Thoracic aorta (tissue), 2 donors: ENCODE results near the gene TMC2. TPM values are rescaled to one million over a fixed set of nuclear protein-coding genes. Genes with fewer than 3 reads are reported as not detected.

Source experiments
- ATAC-seq: fragments of 150-250 bp; one replicate; pipeline ENCODE4 v1.8.0; 2017; ENCODE audit warnings: low read depth; ENCODE audit not compliant: insufficient number of reproducible peaks, low FRiP score
- DNase-seq: peaks from one replicate; pipeline ENCODE4 v3.0.0-alpha.2; 2020; ENCODE audit warnings: low spot score
- H3K27ac ChIP-seq, 2 donors: fragments of 200-600 bp; sonication (generic); 1 replicate in 1 of 2; 2 replicates in 1 of 2; pipeline ENCODE4 v1.5.1; 2016; ENCODE audit warnings: mild to moderate bottlenecking in 2 of 2, moderate library complexity in 2 of 2
- H3K27me3 ChIP-seq: fragments of 200-600 bp; sonication (generic); replicated peaks from 2 replicates; pipeline ENCODE4 v1.6.0; 2016; ENCODE audit warnings: mild to moderate bottlenecking; ENCODE audit not compliant: insufficient read depth
- H3K36me3 ChIP-seq: fragments of 200-600 bp; sonication (generic); one replicate; pipeline ENCODE4 v1.5.1; 2016
- H3K4me1 ChIP-seq, 2 donors: fragments of 200-600 bp; sonication (generic); 1 replicate in 1 of 2; 2 replicates in 1 of 2; pipeline versions ENCODE4 v1.5.1 to v1.6.0; 2016; ENCODE audit warnings: low read depth in 2 of 2, mild to moderate bottlenecking in 1 of 2; ENCODE audit not compliant: control insufficient read depth in 1 of 2
- H3K4me3 ChIP-seq: fragments of 200-600 bp; sonication (generic); 2 replicates; pipeline ENCODE4 v1.5.1; 2016; ENCODE audit warnings: mild to moderate bottlenecking
- H3K9me3 ChIP-seq: fragments of 200-600 bp; sonication (generic); 2 replicates; pipeline ENCODE4 v1.5.1; 2016
- CTCF ChIP-seq: fragments of 200-600 bp; sonication (generic); IDR thresholded peaks from one replicate; pipeline ENCODE4 v1.5.1; 2019; ENCODE audit warnings: antibody characterized with exemption
- total RNA-seq, 2 donors: library from RNA; depleted of rRNA; stranded (reverse); fragments of >200 nt; gene quantifications; one replicate each; pipeline versions ENCODE4 v1.1.0 to v1.2.3, GENCODE V29; 2016

Gene TMC2
- total RNA-seq, 2 donors from 2014 or later = not detected

- no peaks in the 10 kb centered on the region for H3K9me3 ChIP-seq
- H3K36me3 ChIP-seq = no peaks in the 10 kb centered on the region
- H3K27ac ChIP-seq = no peak overlapping the region
- ATAC-seq = no peak
- TF ChIP-seq CTCF = no peak
- no peaks in the 10 kb centered on the region for H3K4me1 ChIP-seq
- no peak for DNase-seq
- no peak overlapping the region for H3K4me3 ChIP-seq
- no peaks in the 10 kb centered on the region for H3K27me3 ChIP-seq
Measured at GRCh38 chr20:2575682-2576081, 39.3 kb downstream of the TMC2 start.

GRCh38 chr20:2576317-2576727 is 39.9 kb downstream of the TMC2 start:
- no peaks in the 10 kb centered on the region for H3K9me3 ChIP-seq
- TF ChIP-seq CTCF = no peak
- no peak for DNase-seq
- no peaks in the 10 kb centered on the region for H3K36me3 ChIP-seq
- H3K4me1 ChIP-seq = no peaks in the 10 kb centered on the region
- no peak overlapping the region for H3K27ac ChIP-seq
- no peak overlapping the region for H3K4me3 ChIP-seq
- ATAC-seq = no peak
- H3K27me3 ChIP-seq = no peaks in the 10 kb centered on the region

- no peak for TF ChIP-seq CTCF
- no peak overlapping the region for H3K4me3 ChIP-seq
- no peaks in the 10 kb centered on the region for H3K36me3 ChIP-seq
- ATAC-seq (no peak), DNase-seq (no peak)
- no peaks in the 10 kb centered on the region for H3K4me1 ChIP-seq
- H3K27ac ChIP-seq = no peak overlapping the region
- H3K27me3 ChIP-seq = no peaks in the 10 kb centered on the region
- no peaks in the 10 kb centered on the region for H3K9me3 ChIP-seq
Measured at GRCh38 chr20:2578475-2579192, 42.3 kb downstream of the TMC2 start.

GRCh38 chr20:2585811-2586210 is 49.4 kb downstream of the TMC2 start:
- DNase-seq = no peak
- H3K4me3 ChIP-seq = no peak overlapping the region
- no peak for ATAC-seq
- H3K36me3 ChIP-seq = no peaks in the 10 kb centered on the region
- no peaks in the 10 kb centered on the region for H3K4me1 ChIP-seq
- H3K27ac ChIP-seq = no peak overlapping the region
- no peak for TF ChIP-seq CTCF
- H3K27me3 ChIP-seq = no peaks in the 10 kb centered on the region
- no peaks in the 10 kb centered on the region for H3K9me3 ChIP-seq

GRCh38 chr20:2593756-2594155 is 57.4 kb downstream of the TMC2 start:
- DNase-seq = no peak
- H3K4me3 ChIP-seq = no peak overlapping the region
- no peaks in the 10 kb centered on the region for H3K27me3 ChIP-seq
- no peak overlapping the region for H3K27ac ChIP-seq
- H3K36me3 ChIP-seq = no peaks in the 10 kb centered on the region
- no peak for ATAC-seq
- TF ChIP-seq CTCF = no peak
- H3K4me1 ChIP-seq = no peaks in the 10 kb centered on the region
- no peaks in the 10 kb centered on the region for H3K9me3 ChIP-seq
